Measurements from ENCODE around the gene PTPRM.
"Not testable (repeated sequence)": the region's sequence is repeated elsewhere in the genome, so short reads cannot be mapped to it uniquely, and the experiment has no call there.

Gene PTPRM

DNA sequence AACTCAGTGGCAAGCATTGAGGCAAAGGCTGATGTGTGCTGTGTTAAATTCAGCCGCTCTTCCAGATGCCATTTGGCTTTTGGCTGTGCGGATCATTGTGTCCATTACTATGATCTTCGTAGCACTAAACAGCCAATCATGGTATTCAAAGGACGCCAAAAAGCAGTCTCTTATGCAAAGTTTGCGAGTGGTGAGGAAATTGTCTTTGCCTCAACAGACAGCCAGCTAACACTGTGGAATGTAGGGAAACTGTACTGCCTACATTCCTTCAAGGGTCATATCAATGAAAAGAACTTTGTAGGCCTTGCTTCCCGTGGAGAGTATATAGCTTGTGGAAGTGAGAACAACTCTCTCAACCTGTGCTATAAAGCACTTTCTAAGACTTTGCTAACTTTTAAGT, 846.6 kb downstream of the PTPRM start:
- no peak for DNase-seq

DNA sequence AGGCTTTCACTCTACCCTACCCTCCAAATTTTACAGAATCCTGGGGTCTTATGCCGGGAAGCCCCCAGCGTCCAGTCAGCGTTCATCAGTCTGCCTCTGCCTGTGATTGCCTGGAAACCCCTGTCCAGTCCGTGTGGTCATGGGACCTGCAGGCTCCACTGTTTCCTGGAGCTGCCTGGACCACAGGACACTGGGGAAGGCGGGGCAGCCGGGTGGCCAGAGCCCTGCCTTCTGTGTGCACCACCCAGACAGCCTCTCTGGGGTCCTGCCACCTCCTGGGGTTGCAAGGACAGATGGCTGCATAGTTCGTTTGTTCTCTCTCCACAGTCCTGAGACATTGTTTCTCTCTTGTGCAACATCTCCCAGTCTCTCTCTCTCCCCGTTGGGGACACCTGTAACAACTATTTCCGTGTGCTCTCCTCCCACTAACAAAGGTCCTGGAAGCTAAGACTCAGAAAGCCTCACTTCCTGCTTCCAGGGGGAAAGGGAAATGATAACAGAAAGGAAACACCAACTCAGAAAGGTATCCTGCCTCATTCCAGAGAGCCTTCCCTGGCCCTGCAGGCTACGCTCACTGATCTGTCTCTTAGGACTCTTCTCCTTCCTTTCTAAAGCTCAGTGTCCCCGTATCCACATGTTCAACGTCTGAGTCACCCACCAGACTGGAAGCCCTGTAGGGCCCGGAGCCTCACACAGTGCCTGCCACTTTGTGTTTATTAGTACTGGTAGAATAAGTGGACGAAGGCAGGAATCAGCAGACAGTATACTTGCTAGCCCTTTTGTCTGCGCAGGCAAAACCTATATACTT, 849.3 kb downstream of the PTPRM start:
- DNase-seq: no peak

DNA sequence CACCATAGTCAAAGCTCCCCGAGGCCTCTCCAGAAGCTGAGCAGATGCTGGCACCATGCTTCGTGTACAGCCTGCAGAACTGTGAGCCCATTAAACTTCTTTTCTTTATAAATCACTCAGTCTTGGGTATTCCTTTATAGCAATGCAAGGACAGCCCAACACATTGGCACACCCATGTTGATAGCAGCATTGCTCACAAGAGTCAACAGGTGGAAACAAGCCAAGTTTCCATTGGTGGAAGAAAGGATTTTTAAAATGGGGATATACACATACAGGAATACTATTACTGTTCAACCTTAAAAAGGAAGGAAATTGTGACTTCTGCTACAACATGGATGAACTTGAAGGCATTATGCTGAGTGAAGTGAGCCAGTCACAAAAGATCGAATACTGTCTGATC, 855.3 kb downstream of the PTPRM start:
- DNase-seq: no peak

DNA sequence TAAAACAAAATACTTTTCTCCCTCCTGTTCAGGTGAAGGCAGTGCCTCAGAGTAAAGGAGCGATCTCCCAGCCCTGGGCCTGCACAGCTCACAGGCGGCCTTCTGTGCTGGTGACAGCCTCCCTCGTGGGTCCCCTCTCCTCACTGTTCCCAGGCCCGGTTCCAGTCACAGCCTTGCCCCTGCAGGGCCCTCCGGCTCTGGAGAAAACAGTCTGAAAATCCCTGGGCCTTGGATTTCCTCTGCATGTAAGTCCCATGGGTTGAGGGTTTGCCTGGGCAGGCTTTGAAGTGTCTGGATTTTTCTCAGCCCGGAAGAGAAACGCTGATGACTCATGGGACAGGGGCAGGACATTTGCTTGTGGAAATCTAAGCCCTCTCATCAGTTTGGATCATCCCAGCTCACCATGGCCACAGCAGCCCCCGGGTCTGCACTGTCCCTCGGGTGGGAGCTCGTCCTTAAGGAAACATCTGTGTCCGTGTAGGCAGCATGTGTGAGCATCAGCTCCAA, 856.0 kb downstream of the PTPRM start:
- DNase-seq: no peak

DNA sequence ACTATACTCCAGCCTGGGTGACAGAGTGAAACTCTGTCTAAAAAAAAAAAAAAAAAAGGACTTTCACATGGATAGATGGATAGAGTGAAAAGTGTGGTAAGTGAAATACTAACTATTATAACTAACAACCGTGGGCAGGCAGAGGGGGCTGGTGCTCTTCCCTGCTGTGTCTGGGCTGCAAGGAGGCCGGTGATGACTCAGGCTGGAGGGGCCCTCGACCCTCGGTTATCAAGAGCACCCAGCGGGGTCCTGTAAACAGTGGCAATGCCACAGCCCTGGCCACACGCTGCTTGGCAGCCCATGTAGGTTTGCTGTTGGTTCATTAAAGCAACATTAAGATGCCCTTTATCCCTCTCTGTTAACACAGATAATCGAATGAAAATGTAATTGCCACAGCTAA, 857.4 kb downstream of the PTPRM start:
- no peak for DNase-seq

DNA sequence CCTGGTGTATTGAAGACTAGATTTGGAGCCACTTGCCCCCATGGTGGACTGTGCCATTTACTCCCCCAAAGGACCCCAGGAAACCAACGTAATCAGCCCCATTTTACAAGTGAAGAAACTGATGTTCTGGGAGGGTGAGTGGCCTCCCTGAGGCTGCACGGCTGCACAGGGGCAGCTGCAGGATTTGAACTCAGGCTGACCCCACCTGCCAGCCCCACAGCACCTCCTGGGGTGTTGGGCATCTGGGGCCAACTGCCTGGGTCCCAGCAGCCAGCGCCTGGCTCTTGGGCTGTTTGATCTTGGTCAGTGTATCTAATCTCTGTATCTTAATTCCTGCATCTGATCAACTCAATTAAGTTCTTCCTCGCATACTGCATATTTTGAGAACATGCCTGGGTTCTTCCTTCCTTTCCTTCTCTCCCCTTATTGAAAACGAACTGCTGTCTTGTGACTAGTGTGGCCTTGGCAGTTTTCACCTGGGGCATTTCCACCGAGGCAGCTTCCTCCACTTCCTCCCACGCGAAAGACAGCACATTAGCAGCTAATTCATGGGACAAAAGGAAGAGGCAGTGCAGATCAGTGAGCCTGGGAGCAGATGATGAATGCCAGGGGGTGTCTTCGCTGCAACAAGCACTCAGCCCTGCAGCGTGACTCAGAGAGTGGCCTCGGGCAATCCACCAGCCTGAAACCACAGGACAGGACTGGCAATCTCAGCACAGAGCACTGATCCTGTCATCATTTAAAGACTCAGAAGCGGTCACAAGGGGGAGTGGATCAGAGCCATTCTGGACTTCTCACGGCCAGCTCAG, 858.0 kb downstream of the PTPRM start:
- no peak for DNase-seq

DNA sequence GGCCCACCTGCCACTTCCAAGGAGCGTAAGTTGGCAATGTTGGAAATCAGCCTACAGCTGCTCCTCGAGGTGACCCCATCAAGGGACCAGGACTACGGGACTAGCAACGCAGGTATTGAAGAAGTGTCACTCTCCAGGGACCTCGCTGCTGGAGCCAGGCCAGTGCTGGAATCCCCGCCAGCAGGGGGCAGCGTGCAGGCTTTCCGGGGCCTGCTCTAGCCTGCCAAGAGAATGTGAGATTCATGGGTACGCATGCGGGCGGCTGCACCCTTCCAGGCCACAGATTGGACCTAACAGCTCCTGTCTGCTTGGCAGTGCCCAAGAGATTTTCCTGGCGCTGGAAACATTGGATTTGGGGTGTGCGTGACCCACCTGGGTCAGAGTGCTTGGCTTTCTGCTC, 859.3 kb downstream of the PTPRM start:
- no peak for DNase-seq

DNA sequence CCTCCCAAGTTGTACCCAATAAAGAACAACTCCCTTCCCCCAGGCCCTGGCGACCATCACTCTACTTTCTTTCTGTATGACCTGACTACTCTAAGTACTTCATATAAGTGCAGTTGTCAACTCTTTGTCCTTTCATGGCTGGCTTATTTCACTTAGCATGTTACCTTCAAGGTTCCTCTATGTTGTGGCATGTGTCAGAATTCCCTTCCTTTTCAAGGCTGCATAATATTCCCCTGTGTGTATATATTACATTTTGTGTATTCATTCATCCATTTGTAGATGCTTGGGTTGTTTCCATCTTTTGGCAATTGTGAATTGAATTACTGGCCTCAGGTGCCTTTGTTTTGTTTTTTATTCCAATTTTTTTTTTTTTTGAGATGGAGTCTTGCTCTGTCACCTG, 860.2 kb downstream of the PTPRM start:
- DNase-seq: no peak

DNA sequence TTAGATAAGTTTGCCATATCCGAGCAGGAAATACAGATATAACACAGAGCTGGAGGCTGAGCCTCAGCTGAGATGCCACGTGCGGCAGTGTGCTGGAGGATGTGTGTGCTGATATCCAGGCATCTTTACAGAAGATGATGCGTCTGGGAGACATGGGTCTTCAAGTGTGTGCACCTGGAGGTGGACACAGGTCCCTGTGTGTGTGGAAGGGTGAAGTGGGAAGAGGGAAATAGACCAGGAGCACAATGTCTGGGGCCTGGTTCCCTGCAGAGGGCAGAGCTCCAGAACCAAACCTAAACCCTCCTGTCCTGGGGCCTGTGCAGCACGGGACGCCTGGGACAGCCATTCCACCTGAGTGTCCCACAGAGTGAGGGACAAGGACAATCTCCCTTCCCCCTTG, 861.8 kb downstream of the PTPRM start:
- DNase-seq: no peak

DNA sequence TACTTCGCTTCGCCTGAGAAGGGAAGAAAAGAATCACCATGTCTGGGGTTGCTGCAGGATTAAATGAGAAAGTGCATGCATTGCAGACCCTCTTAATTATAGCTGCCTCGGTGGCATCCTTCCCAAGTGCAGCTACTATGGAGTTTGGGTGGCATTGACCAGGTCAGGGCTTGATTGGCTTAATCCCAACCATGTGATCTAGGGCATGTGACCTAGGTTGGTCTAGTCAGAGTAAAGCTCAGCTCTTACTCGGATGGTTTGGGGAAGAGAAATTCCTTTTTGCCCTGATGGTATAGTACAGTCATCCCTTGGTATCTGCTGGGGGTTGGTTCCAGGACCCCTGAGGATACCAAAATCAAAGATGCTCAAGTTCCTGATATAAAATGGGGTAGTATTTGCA, 863.9 kb downstream of the PTPRM start:
- DNase-seq: no peak

DNA sequence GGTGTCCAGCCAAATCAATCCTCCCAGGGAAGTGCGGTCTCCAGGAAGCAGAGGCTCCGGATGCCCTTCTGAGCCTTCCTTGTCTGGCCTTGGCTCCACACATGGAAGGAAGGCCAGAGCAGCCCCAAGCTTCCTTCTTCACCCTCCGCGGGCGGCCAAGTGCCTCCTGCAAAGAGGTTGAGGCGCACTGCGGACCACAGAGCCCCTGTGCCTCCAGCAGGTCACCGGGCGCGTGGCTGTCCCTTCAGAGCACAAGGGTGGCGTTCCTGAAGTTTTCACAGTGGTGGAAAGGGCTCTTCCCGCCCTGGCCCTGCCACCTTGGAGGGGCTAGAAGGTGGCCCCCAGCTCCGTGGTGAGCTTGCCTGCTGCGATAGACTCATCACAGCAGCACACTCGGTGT, 866.2 kb downstream of the PTPRM start:
- DNase-seq: no peak

DNA sequence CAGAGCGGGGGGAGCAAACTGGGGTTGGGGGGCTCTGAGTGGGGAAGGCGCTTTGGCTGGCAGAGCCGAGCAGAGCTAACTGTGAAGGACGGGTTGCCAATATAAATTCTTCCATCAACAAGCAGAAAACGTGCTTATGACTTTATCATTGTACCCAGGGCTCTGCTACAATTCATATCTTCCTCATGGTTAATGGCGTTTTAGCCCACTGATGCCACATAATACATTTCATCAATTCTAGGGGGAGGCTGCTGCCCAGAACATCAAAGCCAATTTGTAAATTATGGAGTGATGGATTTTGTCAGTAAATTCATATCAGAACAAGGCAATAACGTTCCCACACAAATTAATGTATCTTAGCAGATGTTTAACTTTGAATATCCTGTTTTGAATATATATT, 866.7 kb downstream of the PTPRM start:
- DNase-seq: no peak

DNA sequence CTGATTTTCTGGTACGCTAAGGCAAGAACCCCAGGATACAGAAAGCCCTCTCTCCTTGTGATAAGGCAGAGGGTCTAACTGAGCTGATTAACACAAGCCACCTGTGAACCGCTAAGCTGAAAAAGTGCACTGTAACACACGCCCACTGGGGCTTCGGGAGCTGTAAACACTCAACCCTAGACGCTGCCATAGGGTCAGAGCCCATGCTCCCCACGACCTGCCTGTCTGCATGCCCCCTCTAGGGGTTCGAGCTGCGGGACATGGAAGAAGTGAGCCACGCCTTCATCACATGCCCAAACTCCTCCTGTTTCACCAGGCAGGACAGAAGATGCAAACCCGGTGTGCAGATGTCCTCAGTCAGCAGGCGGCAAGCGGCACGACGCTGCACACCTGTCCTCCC, 868.3 kb downstream of the PTPRM start:
- DNase-seq: no peak

DNA sequence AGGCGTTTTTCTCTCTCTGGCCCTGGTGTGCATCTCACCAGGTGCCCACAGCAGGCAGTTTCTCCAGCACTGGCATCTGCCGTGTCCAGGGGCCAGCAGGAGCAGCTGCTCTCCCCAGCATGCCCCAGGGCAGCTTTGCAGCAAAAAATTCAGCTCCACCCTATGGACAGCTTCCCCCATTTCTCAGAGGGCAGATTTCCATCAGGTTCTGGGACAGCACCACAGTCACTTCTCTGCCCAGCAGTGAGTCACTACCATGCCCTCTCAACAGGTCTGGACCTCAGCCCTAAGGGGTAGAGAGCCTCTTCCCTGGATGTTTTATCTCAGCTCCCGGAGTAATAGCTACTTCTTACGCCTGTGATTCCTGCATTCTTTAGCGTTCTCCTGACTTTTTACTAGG, 871.9 kb downstream of the PTPRM start:
- no peak for DNase-seq

DNA sequence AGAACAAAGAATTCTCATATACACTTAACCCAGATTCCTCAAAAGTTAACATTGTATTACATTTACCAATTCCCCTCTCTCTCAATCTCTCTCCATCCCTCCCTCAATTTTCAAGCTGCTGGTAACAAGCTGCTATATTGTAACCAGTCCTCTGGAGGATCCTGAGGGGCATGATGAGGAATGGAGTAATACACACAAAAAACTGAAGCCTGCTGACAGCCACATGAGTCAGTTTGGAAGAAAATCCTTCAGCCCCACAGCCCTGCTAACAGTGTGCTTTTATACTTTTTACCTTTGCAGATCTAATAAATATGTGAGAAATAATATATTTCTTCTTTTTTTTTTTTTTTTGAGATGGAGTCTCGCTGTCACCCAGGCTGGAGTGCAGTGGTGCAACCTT, 876.4 kb downstream of the PTPRM start:
- no peak for DNase-seq

DNA sequence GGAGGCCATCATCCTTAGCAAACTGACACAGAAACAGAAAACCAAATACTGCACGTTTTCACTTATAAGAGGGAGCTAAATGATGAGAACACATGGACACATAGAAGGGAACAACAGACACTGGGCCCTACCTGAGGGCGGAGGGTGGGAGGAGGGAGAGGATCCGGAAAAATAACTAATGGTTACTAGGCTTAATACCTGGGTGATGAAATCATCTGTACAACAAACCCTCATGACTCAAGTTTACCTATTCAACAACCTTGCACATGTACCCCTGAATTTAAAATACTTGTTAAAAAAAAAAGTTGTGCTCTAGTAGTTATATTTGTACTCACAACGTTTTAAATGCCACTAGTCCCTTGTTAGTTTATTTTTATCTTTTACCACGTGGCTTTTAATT, 879.8 kb downstream of the PTPRM start:
- DNase-seq: not testable (repeated sequence)

DNA sequence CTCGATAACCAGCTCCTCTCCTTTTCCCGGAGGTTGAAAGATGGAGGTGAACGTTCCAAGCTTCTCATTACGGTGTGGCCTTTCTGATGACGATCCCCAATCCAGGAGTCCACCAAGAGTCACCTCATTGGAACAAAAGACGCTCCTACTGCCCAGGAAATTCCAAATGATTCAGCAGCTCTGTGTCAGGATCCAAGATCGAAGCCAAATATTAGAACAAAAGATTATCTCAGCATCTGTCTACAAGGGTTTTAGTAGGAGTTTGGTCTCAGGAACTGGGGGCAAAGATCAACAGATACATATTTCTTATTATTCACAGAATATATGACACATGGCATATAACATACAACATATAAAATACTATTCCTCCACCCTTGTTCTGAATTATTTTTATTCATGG, 881.0 kb downstream of the PTPRM start:
- no peak for DNase-seq

DNA sequence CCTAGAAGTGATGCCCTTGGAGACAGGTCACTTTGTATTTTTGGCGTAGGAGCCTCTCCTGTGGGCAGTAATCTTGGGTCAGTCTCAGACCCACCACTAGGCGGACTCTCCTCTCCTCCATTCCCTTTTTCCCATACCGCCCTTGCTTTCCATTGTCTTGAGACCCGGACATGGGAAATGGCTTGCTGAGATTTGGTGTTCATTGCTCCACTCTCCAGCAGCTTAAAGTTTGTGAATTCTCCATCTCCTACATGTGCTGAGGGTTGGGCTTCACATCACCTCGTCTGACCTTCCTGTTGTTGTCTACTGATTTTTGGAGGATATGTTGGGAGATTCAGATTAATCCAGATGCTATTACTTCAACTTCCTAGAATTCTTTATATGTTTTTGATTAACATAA, 882.9 kb downstream of the PTPRM start:
- DNase-seq: no peak

DNA sequence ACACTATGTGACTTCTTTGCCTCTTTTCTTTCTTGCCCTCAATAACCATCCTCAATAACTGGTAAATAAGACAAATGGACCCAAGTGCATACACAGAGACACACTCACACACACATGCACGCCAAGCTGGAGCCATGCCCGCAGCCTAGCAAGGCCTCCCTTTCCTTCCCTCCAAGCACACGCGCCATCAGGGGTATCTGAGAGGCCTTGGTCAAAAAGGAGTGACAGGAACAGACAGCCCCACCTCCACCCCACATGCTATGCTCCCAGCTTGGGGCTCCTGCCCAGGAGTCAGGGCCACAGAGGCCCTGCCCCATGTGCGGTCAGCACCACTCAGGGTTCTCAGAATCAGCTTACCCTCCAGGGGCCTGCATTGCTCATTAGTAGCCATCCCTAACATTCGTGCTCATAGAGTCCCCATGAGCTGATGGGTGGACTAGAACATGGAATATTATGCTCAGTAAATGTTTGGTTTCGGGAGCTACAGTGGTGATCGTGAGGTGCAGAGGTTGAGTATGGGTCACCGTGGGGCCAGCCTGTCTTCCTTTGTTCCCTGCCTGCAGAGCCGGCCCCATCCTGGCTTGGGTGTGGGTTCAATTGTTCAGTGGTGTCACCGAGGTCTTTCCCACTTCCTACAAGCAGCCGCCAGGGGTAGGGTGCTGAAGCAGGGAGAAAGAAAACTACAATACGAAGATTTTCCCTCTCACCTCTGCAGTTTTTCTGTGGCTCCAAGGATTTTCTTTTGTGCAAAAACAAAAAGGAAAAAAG, 884.0 kb downstream of the PTPRM start:
- no peak for DNase-seq

DNA sequence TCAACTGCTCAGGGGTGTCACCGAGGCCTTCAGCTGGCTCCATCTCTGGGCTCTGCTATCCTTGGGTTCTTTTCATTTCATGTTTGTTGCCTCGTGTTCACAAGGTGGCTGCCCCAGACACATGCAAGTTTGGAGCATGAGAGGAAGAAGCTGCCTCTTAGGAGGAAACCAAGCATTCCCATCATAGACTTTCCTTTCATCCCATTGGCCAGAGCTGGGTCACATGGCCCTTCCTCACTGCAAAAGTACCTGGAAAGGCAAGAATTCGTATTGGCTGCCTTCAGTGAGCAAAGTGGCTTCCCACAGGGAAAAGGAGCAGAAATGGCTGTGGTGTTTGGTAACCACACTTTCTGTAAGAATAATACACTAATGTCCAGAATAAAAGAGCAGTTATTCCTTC, 886.4 kb downstream of the PTPRM start:
- no peak for DNase-seq

DNA sequence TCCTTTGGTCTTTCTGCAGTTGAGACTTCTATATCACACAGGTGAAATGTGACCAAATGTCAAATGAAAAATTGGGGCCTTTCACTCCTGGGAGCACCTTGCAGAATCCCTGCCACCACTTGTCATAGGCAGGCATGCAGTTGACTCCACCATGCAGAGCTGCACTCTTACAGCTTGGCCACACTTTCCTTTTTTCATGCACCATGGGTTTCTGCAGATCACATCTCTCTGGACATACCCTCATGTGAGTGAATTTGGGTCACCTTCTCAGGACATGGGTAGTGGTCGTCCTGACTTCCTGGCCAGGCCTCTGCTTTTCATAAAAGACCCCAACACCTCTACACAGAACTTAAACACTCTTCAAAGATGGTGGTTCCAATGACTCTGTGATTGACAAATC, 887.0 kb downstream of the PTPRM start:
- no peak for DNase-seq

DNA sequence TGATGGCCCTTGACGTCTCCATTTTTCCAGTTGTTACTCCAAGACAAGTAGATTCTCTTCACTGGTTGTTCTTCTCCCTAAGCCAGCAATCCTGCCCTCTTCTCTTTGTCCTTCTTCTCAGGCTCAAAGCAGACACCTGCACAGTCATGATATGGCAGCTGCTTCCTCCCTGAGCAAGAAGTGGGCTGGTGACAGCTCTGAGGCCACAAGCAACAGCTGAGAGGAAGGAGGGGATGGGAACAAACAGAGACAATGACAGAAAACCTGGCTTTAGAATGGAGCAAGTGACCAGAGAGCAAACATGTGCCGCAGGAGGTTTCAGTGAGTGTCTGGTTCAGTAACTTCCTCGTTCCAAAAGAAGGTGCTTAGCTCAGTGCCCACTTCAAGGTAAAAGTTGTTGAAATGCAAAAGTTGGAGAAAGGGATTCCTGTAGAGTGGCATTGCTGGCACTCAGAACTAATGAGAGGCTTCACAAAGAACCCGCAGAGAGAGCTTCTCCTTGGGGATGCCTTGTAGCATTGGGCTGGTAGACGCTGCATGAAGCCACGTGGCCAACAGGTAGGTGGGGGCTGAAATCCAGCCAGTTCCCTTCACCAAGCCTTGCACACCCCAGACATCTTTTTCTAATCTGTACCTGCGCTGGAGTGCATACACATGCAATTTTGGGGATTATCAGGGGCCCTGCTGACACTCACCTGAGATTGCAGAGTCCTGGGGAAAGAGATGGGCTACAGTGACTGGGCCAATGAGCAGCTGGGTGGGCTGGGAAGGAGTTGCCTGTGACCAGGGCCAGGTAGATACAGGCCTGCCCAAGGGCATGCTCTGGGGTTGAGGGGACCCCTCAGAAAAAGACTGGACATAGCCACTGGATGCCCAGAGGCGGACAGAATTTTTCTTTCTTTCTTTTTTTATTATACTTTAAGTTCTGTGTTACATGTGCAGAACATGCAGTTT, 888.8 kb downstream of the PTPRM start:
- no peak for DNase-seq

All from activated CD8-positive, alpha-beta memory T cell treated with anti-CD3 and anti-CD28 coated beads, Interleukin-2, amount 50 U/mL, for 4 hours (primary cell).